Measurements from ENCODE around the gene NTSR1. TPM values are rescaled to one million over a fixed set of nuclear protein-coding genes. Genes with fewer than 3 reads are reported as not detected.

The NTSR1 gene
- total RNA-seq, 1 experiment from 2014 or later: 0.16 TPM

DNA sequence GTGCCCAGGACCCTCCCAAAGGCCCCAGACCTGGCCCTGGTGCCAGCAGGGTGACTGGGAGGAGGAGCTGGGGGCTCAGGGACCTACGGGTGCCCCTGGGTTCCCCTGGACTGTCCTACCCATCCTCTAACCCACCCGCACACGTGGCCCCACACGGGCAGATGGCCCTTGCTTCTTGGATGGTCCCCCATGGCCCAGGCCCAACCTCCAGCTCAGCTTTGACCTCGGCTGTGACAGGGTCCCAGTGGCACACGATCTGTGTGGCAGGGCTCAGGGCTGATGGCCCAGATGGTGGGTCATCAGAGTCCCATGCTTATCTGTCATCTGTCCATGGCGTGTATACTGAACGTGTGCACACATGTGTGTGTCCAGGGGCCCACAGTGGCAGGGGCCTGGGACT lies 4.0 kb downstream of the NTSR1 start:
- Histone ChIP-seq H3K27me3 (replicated peaks; ENCODE audit: control insufficient read depth, insufficient read depth, low read length) (peaks cover 4% of the 10 kb centered on the region), H3K36me3 (ENCODE audit: control insufficient read depth, insufficient read depth, low read length) (no peaks in the 10 kb centered on the region), H3K4me1 (no peaks in the 10 kb centered on the region), H3K4me3 (ENCODE audit: low read depth, low read length) (no peak overlapping the region), H3K9me3 (no peaks in the 10 kb centered on the region)
- H3K36me3 Mint-ChIP-seq (ENCODE audit: insufficient read depth, unreplicated experiment): no peaks in the 10 kb centered on the region
- DNase-seq: no peak
- POLR2A ChIA-PET: no interaction called here
- H3K4me1 Mint-ChIP-seq (ENCODE audit: low read depth, unreplicated experiment): no peaks in the 10 kb centered on the region
- H3K4me3 Mint-ChIP-seq (ENCODE audit: unreplicated experiment): no peak overlapping the region
- CTCF ChIA-PET: no interaction called here
- intact Hi-C loops (cut with micrococcal nuclease; ENCODE audit: unreplicated experiment): no loop called here
- H3K9me3 Mint-ChIP-seq (ENCODE audit: unreplicated experiment): no peaks in the 10 kb centered on the region
- no TSS peak for BruUV-seq (replicated peaks)
- H3K27me3 Mint-ChIP-seq (ENCODE audit: insufficient read depth, unreplicated experiment): peaks cover 35% of the 10 kb centered on the region
- no peak overlapping the region for H3K27ac Mint-ChIP-seq (ENCODE audit: unreplicated experiment)
- TF ChIP-seq CTCF (IDR thresholded peaks at IDR 0.05; ENCODE audit: insufficient read depth in 1 of 2, low read depth in 1 of 2, low read length in 1 of 2, severe bottlenecking in 1 of 2, unreplicated experiment in 1 of 2): no peak

DNA sequence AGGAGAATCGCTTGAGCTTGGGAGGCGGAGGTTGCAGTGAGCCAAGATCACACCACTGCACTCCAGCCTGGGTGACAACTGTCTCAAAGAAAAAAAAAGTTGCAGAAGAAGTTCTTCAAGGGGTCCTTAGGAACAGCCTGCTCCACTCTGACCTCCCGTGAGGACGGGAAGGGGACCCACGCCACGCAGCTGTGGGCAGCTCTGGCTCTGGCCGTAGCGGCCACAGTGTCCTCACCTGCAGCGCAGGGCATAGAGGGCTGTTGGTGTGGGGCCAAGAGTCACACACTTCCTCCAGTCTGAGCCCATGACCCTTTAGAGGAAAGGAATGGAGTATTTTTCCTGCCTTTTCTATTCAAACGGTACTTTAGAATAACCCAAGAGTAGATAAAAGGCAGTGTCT lies 5.4 kb downstream of the NTSR1 start:
- no TSS peak for BruUV-seq (replicated peaks)
- no peak for DNase-seq
- Mint-ChIP-seq H3K27me3 (ENCODE audit: insufficient read depth, unreplicated experiment) (peaks cover 37% of the 10 kb centered on the region), H3K9me3 (ENCODE audit: unreplicated experiment) (no peaks in the 10 kb centered on the region), H3K4me3 (ENCODE audit: unreplicated experiment) (no peak overlapping the region), H3K27ac (ENCODE audit: unreplicated experiment) (no peak overlapping the region), H3K36me3 (ENCODE audit: insufficient read depth, unreplicated experiment) (no peaks in the 10 kb centered on the region), H3K4me1 (ENCODE audit: low read depth, unreplicated experiment) (no peaks in the 10 kb centered on the region)
- no peak overlapping the region for H3K4me3 ChIP-seq (ENCODE audit: low read depth, low read length)
- peaks cover 7% of the 10 kb centered on the region for H3K27me3 ChIP-seq (replicated peaks; ENCODE audit: control insufficient read depth, insufficient read depth, low read length)
- ChIA-PET CTCF (interaction anchor here (0.6 kb wide), 1 partner anchor 133 kb away, joined by 3 read pairs; no protein-coding TSS in a partner anchor), POLR2A (no interaction called here)
- no peaks in the 10 kb centered on the region for H3K36me3 ChIP-seq (ENCODE audit: control insufficient read depth, insufficient read depth, low read length)
- intact Hi-C loops (cut with micrococcal nuclease; ENCODE audit: unreplicated experiment): no loop called here
- no peaks in the 10 kb centered on the region for H3K4me1 ChIP-seq
- no peak for TF ChIP-seq CTCF (IDR thresholded peaks at IDR 0.05; ENCODE audit: insufficient read depth in 1 of 2, low read depth in 1 of 2, low read length in 1 of 2, severe bottlenecking in 1 of 2, unreplicated experiment in 1 of 2)
- H3K9me3 ChIP-seq: no peaks in the 10 kb centered on the region

- H3K4me1 ChIP-seq: no peaks in the 10 kb centered on the region
- H3K4me3 ChIP-seq (ENCODE audit: low read depth, low read length): no peak overlapping the region
- intact Hi-C loops (cut with micrococcal nuclease; ENCODE audit: unreplicated experiment): no loop called here
- Mint-ChIP-seq H3K27ac (ENCODE audit: unreplicated experiment) (no peak overlapping the region), H3K36me3 (ENCODE audit: insufficient read depth, unreplicated experiment) (no peaks in the 10 kb centered on the region), H3K27me3 (ENCODE audit: insufficient read depth, unreplicated experiment) (peaks cover 42% of the 10 kb centered on the region), H3K4me3 (ENCODE audit: unreplicated experiment) (no peak overlapping the region), H3K9me3 (ENCODE audit: unreplicated experiment) (no peaks in the 10 kb centered on the region), H3K4me1 (ENCODE audit: low read depth, unreplicated experiment) (no peaks in the 10 kb centered on the region)
- H3K36me3 ChIP-seq (ENCODE audit: control insufficient read depth, insufficient read depth, low read length): no peaks in the 10 kb centered on the region
- H3K9me3 ChIP-seq: no peaks in the 10 kb centered on the region
- DNase-seq: no peak
- BruUV-seq (replicated peaks): no TSS peak
- peaks cover 7% of the 10 kb centered on the region for H3K27me3 ChIP-seq (replicated peaks; ENCODE audit: control insufficient read depth, insufficient read depth, low read length)
- ChIA-PET CTCF (interaction anchor here (0.6 kb wide), 1 partner anchor 132 kb away, joined by 3 read pairs; no protein-coding TSS in a partner anchor), POLR2A (interaction anchor here (0.6 kb wide), 1 partner anchor 15 kb away, joined by 3 read pairs; no protein-coding TSS in a partner anchor)
- TF ChIP-seq CTCF (IDR thresholded peaks at IDR 0.05; ENCODE audit: insufficient read depth in 1 of 2, low read depth in 1 of 2, low read length in 1 of 2, severe bottlenecking in 1 of 2, unreplicated experiment in 1 of 2): no peak
These were observed 6.2 kb downstream of the NTSR1 start for GRCh38 chr20:62714799-62715198.
